HG03378 (cell line): ENCODE results near the gene RAPGEF5.

Experiments
- ATAC-seq: cut with Tn5 transposase; IDR thresholded peaks from one replicate; pipeline ENCODE4 v1.9.1; 2021; ENCODE audit warnings: mild to moderate bottlenecking, moderate library complexity; ENCODE audit not compliant: unreplicated experiment

The RAPGEF5 gene

DNA sequence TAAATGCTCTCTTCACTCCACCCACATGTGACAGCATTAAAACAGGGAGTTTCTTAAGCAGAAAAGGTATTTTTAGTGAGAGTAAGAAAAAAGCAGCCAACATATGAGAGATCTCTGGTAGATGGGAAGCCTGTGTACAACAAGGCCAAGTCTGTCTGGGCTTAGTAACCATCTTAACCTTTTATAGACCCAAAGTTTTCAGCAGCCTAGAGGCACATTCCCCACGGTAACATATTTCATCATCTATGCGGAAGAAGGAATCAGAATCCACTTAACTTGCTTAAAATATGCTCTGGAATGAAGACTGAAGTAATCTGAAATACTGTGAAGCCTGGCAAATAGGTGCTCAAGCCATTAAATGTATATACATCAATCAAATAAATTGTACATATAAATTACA, 127.8 kb downstream of the RAPGEF5 start:
- ATAC-seq: no peak

DNA sequence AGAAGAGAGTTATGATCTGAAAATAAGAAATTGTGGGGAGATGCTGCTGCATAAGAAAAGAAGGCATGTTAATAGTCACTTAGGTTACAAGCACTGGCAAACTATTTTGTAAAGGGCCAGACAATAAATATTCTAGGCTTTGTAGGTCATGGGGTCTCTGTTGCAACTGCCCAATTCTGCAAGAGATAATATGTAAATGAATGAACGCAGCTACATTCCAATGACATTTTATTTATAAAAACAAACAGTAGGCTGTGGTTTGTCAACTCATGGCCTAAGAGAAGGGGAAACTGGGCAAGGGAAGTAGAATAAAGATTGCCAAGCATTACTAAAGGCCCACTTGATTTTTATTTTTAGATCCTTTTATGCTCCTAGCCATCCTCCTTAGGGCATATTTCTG, 133.1 kb downstream of the RAPGEF5 start:
- no peak for ATAC-seq

- ATAC-seq: no peak
Observed at GRCh38 chr7:22220941-22221340, 136.0 kb downstream of the RAPGEF5 start.

- ATAC-seq: no peak
Observed at GRCh38 chr7:22219739-22220493, 137.0 kb downstream of the RAPGEF5 start.

- no peak for ATAC-seq
Observed at GRCh38 chr7:22219036-22219435, 137.9 kb downstream of the RAPGEF5 start.

GRCh38 chr7:22216832-22217475, 140.0 kb downstream of the RAPGEF5 start:
- no peak for ATAC-seq

DNA sequence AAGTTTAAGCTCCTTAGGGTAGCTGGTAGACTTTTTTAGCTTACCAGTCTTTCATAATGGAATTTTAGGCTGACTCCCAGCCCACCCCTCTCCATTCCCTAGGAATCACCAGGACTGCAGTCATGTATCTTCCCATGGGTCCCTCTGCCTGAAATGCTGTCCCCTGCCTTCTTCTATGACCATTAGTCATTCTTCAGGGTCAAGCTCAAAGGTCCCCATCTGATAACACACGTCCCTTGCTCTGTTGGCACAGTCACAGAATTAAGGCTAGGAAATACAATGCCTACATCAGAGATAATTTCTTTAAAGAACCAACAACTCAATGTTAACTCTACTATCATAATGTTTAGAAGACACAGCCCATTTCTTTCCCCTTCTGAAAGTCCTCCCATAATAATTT, 140.6 kb downstream of the RAPGEF5 start:
- no peak for ATAC-seq

DNA sequence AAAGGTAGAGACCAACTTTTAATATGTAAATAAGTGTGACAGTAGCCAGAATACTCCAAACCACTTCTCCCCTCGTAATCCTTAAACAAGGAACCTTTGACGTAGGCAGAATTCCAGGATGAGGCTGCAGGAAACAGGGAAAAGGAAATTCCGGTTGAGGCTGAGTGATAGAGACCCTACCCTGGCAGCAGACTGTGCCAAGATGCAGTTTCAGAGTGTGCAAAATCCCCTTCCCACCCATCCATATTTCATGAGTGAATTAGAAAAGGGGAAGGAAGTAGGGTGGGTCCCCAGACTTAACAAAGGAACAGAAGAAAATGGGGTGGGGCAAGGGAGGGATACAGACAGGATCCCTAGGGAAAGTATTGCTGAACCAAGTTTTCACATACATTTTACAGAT, 143.0 kb downstream of the RAPGEF5 start:
- no peak for ATAC-seq

- no peak for ATAC-seq
Observed at GRCh38 chr7:22213081-22213480, 143.9 kb downstream of the RAPGEF5 start.

DNA sequence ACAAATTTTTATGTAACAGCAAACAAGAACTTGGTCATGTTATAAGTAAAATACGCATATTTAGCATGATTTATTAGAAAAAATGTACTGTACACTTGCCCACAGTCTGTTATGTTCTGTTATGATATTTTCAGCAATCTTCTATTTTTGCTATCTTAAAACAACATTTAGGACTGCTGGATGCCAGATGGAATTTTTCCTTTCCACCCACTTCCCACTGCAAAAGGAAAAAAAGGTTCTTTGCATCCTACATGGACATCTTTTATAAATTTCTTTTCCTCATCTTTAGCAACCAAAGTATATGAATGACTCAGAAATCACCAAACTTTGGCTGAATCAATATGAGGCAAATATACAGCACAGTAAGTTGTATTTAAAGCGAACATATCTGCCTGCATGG, 146.0 kb downstream of the RAPGEF5 start:
- no peak for ATAC-seq

- ATAC-seq: no peak
Observed at GRCh38 chr7:22210355-22210754, 146.6 kb downstream of the RAPGEF5 start.

- no peak for ATAC-seq
Observed at GRCh38 chr7:22208799-22209198, 148.2 kb downstream of the RAPGEF5 start.

- no peak for ATAC-seq
Observed at GRCh38 chr7:22207724-22208225, 149.2 kb downstream of the RAPGEF5 start.

DNA sequence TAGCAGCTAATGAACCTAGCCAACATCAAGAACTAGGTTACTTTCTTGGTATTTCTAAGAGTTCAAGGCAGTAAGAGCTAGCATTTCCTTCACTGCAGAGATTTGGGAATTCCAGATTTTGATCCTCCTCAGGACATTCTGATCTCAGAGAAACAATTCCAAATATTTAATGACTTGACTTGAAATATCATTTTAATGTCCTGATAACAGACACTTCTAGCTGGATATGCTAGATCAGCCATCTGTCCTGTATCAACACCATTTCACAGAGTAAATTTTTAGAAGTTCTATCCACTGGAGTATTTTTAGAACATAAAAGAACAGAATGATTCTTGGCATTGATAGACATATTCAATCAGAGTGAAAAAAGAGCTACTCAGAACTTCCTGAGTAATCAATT, 151.3 kb downstream of the RAPGEF5 start:
- no peak for ATAC-seq

- no peak for ATAC-seq
Observed at GRCh38 chr7:22204312-22204711, 152.6 kb downstream of the RAPGEF5 start.

DNA sequence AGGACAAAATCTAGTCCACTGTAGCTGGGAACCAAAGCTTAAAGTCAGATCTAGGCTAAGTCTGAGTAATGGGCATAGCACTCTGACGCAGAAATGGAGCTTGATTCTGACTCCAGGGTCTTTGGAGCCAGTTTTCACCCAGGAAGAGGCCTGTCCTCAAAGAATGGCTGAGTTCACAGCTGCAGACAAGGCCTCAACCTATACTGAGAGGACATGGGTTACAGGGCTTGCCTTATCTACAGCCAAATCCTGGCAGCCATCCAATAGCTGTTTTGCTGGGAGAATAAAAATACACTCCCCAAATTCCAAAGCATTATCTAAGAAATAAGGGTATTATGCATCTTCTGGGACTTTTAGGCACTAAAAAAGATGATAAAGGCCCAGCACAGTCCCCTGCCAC, 154.8 kb downstream of the RAPGEF5 start:
- no peak for ATAC-seq

- no peak for ATAC-seq
Observed at GRCh38 chr7:22201186-22201880, 155.6 kb downstream of the RAPGEF5 start.

DNA sequence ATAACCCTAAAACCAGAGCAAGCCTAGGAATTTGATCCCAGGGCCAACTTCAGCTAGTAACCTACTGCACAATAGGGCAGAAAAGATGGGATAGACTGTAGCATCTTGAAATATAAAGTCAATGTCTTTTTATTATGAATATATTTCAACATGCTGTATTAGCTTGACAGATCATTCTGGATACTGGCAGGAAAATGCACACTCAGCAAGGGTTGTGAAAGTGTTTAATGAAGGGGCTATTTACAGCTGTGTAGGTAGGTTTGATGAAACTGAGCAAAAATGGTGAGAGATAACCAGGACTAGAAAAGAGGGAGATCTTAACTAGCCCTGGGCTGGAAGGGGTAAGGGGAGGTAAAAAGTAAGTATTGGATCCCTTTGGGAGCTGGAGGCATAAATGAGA, 156.2 kb downstream of the RAPGEF5 start:
- ATAC-seq: no peak

DNA sequence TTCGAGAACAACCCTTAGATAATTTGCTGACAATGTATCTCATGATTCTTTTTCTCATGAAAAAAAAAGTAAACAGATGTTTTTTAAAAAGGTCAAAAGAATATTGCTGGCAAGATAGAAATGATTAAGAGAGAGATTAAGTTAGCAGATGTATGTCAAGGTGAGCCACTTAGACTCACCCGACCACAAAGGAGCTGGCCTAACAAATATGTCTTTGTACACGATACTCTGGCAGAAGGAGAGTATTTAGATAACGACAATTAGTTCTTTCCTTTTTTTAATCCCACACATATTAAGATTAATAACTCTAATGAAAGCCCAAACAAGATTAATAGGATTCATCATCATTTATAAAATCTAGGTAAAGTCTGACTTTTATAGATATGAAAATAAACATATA, 156.7 kb downstream of the RAPGEF5 start:
- no peak for ATAC-seq

DNA sequence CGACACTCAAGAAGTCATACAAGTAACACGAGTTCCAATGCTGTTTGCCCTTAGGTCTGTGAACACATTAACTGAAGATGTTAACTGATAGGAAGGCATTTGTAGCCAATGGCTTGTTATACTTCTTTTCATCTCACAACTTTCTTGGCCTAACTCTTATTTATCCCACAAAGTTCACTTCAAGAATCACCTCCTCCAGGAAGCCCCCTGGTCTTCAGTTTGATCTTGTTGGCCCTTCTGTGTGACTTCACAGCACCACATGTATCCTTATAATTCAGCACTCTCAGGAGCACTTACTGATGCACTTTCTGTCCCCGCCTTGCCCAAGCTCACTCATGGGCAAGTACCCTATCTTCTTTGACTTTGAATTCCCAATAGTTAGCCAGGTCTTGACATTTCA, 159.6 kb downstream of the RAPGEF5 start:
- ATAC-seq: no peak

- no peak for ATAC-seq
Observed at GRCh38 chr7:22196429-22196828, 160.5 kb downstream of the RAPGEF5 start.
